GM23338 (cell line): ENCODE measurements around the gene TMPRSS13. TPM values are rescaled to one million over a fixed set of nuclear protein-coding genes. Genes with fewer than 3 reads are reported as not detected.

Source experiments
- ATAC-seq: fragments of 200-7000 bp; cut with Tn5 transposase; 3 replicates; pipeline ENCODE4 v1.9.1; 2020
- DNase-seq: peaks from one replicate; pipeline ENCODE4 v3.0.0-alpha.2; 2015; ENCODE audit warnings: low spot score
- H2AFZ ChIP-seq: fragments of 200-600 bp; sonication (generic); 2 replicates; pipeline ENCODE4 v1.8.0; 2016; ENCODE audit warnings: antibody characterized with exemption, mild to moderate bottlenecking, moderate library complexity
- H3F3A ChIP-seq: fragments of 200-600 bp; sonication (generic); replicated peaks from 2 replicates; pipeline ENCODE4 v1.8.0; 2017; ENCODE audit warnings: antibody characterized with exemption, mixed run types, low read depth
- H3K27ac ChIP-seq: fragments of 200-600 bp; sonication (generic); 2 replicates; pipeline ENCODE4 v1.6.1; 2016; ENCODE audit warnings: low read depth
- H3K27me3 ChIP-seq: fragments of 200-600 bp; sonication (generic); 2 replicates; pipeline ENCODE4 v1.8.0; 2016; ENCODE audit warnings: mild to moderate bottlenecking, mixed run types, moderate library complexity; ENCODE audit not compliant: insufficient read depth
- H3K36me3 ChIP-seq: fragments of 200-600 bp; sonication (generic); 2 replicates; pipeline ENCODE4 v1.8.0; 2016; ENCODE audit warnings: mild to moderate bottlenecking; ENCODE audit not compliant: insufficient read depth
- H3K4me1 ChIP-seq: fragments of 200-600 bp; sonication (generic); 2 replicates; pipeline ENCODE4 v1.8.0; 2016; ENCODE audit warnings: mild to moderate bottlenecking, moderate library complexity; ENCODE audit not compliant: insufficient read depth
- H3K4me2 ChIP-seq: fragments of 200-600 bp; sonication (generic); 2 replicates; pipeline ENCODE4 v1.7.1; 2017; ENCODE audit warnings: mixed run types
- H3K4me3 ChIP-seq: fragments of 200-600 bp; sonication (generic); 2 replicates; pipeline ENCODE4 v1.6.1; 2016; ENCODE audit warnings: mixed run types
- H3K79me2 ChIP-seq: fragments of 200-600 bp; sonication (generic); replicated peaks from 2 replicates; pipeline ENCODE4 v1.8.0; 2017; ENCODE audit warnings: mild to moderate bottlenecking; ENCODE audit not compliant: insufficient read depth
- H3K9me2 ChIP-seq: fragments of 200-600 bp; sonication (generic); 2 replicates; pipeline ENCODE4 v1.8.0; 2017; ENCODE audit not compliant: insufficient read depth
- H4K20me1 ChIP-seq: fragments of 200-600 bp; sonication (generic); replicated peaks from 2 replicates; pipeline ENCODE4 v1.8.0; 2017; ENCODE audit warnings: mild to moderate bottlenecking; ENCODE audit not compliant: insufficient read depth
- H3K27ac Mint-ChIP-seq: 2 replicates; pipeline ENCODE4 v1.8.0; 2020; ENCODE audit warnings: inconsistent platforms, mild to moderate bottlenecking, moderate library complexity, mixed read lengths
- H3K27me3 Mint-ChIP-seq: 3 replicates; pipeline ENCODE4 v1.8.0; 2022; ENCODE audit warnings: low read depth, mild to moderate bottlenecking, moderate library complexity, mixed read lengths, inconsistent platforms; ENCODE audit not compliant: insufficient read depth, poor library complexity
- H3K36me3 Mint-ChIP-seq: 3 replicates; pipeline ENCODE4 v1.8.0; 2021; ENCODE audit warnings: low read depth, mild to moderate bottlenecking, inconsistent platforms, moderate library complexity, mixed read lengths
- H3K4me1 Mint-ChIP-seq: 3 replicates; pipeline ENCODE4 v1.8.0; 2020; ENCODE audit warnings: mild to moderate bottlenecking, inconsistent platforms, mixed read lengths
- H3K4me3 Mint-ChIP-seq: 3 replicates; pipeline ENCODE4 v1.8.0; 2021; ENCODE audit warnings: moderate library complexity, mild to moderate bottlenecking, inconsistent platforms, mixed read lengths
- H3K9me3 Mint-ChIP-seq: 3 replicates; pipeline ENCODE4 v1.8.0; 2020; ENCODE audit warnings: moderate library complexity, mild to moderate bottlenecking, inconsistent platforms, mixed read lengths
- CREB1 ChIP-seq: fragments of 250-450 bp; sonication (Bioruptor Pico); IDR thresholded peaks from 2 replicates; pipeline ENCODE4 v1.5.0; 2020; ENCODE audit warnings: low read depth, mild to moderate bottlenecking, moderate library complexity
- EZH2 ChIP-seq: fragments of 200-600 bp; sonication (generic); IDR thresholded peaks from one replicate; pipeline ENCODE4 v1.8.0; 2017; ENCODE audit warnings: antibody characterized with exemption, mild to moderate bottlenecking, low read depth; ENCODE audit not compliant: unreplicated experiment
- EZH2phosphoT487 ChIP-seq: fragments of 200-600 bp; sonication (generic); IDR thresholded peaks from one replicate; pipeline ENCODE4 v1.8.1; 2018; ENCODE audit warnings: antibody characterized with exemption; ENCODE audit not compliant: unreplicated experiment
- JUNB ChIP-seq: IDR thresholded peaks from one replicate; pipeline ENCODE4 v1.6.1; 2016; ENCODE audit warnings: antibody characterized with exemption; ENCODE audit not compliant: unreplicated experiment
- NANOG ChIP-seq: IDR thresholded peaks from 2 replicates; pipeline ENCODE4 v1.6.1; 2016; ENCODE audit warnings: antibody characterized with exemption, borderline replicate concordance
- POLR2AphosphoS5 ChIP-seq: IDR thresholded peaks from 2 replicates; pipeline ENCODE4 v1.6.1; 2016; ENCODE audit warnings: antibody characterized with exemption, low read depth
- REST ChIP-seq: IDR thresholded peaks from one replicate; pipeline ENCODE4 v1.6.1; 2018; ENCODE audit warnings: antibody characterized with exemption; ENCODE audit not compliant: unreplicated experiment
- STAT1 ChIP-seq: IDR thresholded peaks from one replicate; pipeline ENCODE4 v1.6.1; 2016; ENCODE audit warnings: antibody characterized with exemption; ENCODE audit not compliant: unreplicated experiment
- ZNF114 ChIP-seq: fragments of 250-450 bp; sonication (Bioruptor Pico); IDR thresholded peaks from 2 replicates; pipeline ENCODE4 v1.5.0; 2020; ENCODE audit warnings: mild to moderate bottlenecking, moderate library complexity
- ZNF331 ChIP-seq: fragments of 250-450 bp; sonication (Bioruptor Pico); IDR thresholded peaks from 2 replicates; pipeline ENCODE4 v1.5.0; 2020; ENCODE audit warnings: low read depth, mild to moderate bottlenecking, moderate library complexity
- polyA plus RNA-seq: library from polyadenylated mRNA; unstranded; fragments of >200 nt; fragmentation: Nextera tagmentation; extraction: Ambion mirVana; gene quantifications from 2 replicates; pipeline ENCODE4 v1.2.1, GENCODE V29; 2016
- total RNA-seq: library from RNA; depleted of rRNA; stranded (reverse); fragments of >200 nt; shearing (Covaris generic); gene quantifications from 2 replicates; pipeline ENCODE4 v1.2.3, GENCODE V29; 2014
- TF ChIP-seq, protein P1 (sequence below): IDR thresholded peaks from 2 replicates; pipeline ENCODE4 v1.6.1; 2016; ENCODE audit warnings: antibody characterized with exemption
- TF ChIP-seq, protein P2 (sequence below), 2 experiments: fragments of 200-600 bp in 1 of 2; sonication (generic) in 1 of 2; conservative IDR thresholded peaks; 2 replicates each; pipeline versions ENCODE4 v1.5.1 to v1.6.1; 2016 to 2017; ENCODE audit warnings: antibody characterized with exemption in 2 of 2, low read depth in 2 of 2, mild to moderate bottlenecking in 2 of 2, moderate library complexity in 1 of 2
- TF ChIP-seq, protein P3 (sequence below): fragments of 250-450 bp; sonication (Bioruptor Pico); IDR thresholded peaks from 2 replicates; pipeline ENCODE4 v1.5.0; 2020; ENCODE audit warnings: mild to moderate bottlenecking, moderate library complexity

The TMPRSS13 gene
- total and polyA plus RNA-seq, 2 experiments from 2014 or later = 0.31 TPM; not detected in 1

GRCh38 chr11:117852309-117852708 lies 76.9 kb downstream of the TMPRSS13 start:
- Mint-ChIP-seq H3K36me3 (peaks cover 13% of the 10 kb centered on the region), H3K27me3 (peaks cover 3% of the 10 kb centered on the region), H3K4me1 (peaks cover 23% of the 10 kb centered on the region), H3K4me3 (no peak overlapping the region), H3K9me3 (peaks cover 9% of the 10 kb centered on the region; the same call in 2 of the 3 replicates), H3K27ac (no peak overlapping the region)
- no peak for DNase-seq
- H3K4me1 ChIP-seq = no peaks in the 10 kb centered on the region
- H3K27ac ChIP-seq = no peak overlapping the region
- H3K9me2 ChIP-seq = no peaks in the 10 kb centered on the region
- no peaks in the 10 kb centered on the region; the same call in 1 of the 2 replicates for H4K20me1 ChIP-seq
- no peaks in the 10 kb centered on the region for H3F3A ChIP-seq
- ATAC-seq = no peak
- no peak overlapping the region for H2AFZ ChIP-seq
- no peak overlapping the region for H3K4me2 ChIP-seq
- no peak overlapping the region for H3K4me3 ChIP-seq
- H3K27me3 ChIP-seq = no peaks in the 10 kb centered on the region
- no peaks in the 10 kb centered on the region for H3K36me3 ChIP-seq
- H3K79me2 ChIP-seq = no peaks in the 10 kb centered on the region
- TF ChIP-seq ZNF114 (CRISPR knock-in tag) (no peak), STAT1 (no peak), POLR2AphosphoS5 (no peak), EZH2 (no peak), EZH2phosphoT487 (no peak), JUNB (no peak), REST (no peak), NANOG (no peak), ZNF331 (no peak), CREB1 (CRISPR knock-in tag) (no peak)
- TF ChIP-seq, protein P1, sequence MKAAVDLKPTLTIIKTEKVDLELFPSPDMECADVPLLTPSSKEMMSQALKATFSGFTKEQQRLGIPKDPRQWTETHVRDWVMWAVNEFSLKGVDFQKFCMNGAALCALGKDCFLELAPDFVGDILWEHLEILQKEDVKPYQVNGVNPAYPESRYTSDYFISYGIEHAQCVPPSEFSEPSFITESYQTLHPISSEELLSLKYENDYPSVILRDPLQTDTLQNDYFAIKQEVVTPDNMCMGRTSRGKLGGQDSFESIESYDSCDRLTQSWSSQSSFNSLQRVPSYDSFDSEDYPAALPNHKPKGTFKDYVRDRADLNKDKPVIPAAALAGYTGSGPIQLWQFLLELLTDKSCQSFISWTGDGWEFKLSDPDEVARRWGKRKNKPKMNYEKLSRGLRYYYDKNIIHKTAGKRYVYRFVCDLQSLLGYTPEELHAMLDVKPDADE = no peak
- TF ChIP-seq, protein P2, sequence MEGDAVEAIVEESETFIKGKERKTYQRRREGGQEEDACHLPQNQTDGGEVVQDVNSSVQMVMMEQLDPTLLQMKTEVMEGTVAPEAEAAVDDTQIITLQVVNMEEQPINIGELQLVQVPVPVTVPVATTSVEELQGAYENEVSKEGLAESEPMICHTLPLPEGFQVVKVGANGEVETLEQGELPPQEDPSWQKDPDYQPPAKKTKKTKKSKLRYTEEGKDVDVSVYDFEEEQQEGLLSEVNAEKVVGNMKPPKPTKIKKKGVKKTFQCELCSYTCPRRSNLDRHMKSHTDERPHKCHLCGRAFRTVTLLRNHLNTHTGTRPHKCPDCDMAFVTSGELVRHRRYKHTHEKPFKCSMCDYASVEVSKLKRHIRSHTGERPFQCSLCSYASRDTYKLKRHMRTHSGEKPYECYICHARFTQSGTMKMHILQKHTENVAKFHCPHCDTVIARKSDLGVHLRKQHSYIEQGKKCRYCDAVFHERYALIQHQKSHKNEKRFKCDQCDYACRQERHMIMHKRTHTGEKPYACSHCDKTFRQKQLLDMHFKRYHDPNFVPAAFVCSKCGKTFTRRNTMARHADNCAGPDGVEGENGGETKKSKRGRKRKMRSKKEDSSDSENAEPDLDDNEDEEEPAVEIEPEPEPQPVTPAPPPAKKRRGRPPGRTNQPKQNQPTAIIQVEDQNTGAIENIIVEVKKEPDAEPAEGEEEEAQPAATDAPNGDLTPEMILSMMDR (conservative IDR thresholded peaks at IDR 0.05; ENCODE audit: low read depth in 2 of 2) = no peak
- TF ChIP-seq, protein P3, sequence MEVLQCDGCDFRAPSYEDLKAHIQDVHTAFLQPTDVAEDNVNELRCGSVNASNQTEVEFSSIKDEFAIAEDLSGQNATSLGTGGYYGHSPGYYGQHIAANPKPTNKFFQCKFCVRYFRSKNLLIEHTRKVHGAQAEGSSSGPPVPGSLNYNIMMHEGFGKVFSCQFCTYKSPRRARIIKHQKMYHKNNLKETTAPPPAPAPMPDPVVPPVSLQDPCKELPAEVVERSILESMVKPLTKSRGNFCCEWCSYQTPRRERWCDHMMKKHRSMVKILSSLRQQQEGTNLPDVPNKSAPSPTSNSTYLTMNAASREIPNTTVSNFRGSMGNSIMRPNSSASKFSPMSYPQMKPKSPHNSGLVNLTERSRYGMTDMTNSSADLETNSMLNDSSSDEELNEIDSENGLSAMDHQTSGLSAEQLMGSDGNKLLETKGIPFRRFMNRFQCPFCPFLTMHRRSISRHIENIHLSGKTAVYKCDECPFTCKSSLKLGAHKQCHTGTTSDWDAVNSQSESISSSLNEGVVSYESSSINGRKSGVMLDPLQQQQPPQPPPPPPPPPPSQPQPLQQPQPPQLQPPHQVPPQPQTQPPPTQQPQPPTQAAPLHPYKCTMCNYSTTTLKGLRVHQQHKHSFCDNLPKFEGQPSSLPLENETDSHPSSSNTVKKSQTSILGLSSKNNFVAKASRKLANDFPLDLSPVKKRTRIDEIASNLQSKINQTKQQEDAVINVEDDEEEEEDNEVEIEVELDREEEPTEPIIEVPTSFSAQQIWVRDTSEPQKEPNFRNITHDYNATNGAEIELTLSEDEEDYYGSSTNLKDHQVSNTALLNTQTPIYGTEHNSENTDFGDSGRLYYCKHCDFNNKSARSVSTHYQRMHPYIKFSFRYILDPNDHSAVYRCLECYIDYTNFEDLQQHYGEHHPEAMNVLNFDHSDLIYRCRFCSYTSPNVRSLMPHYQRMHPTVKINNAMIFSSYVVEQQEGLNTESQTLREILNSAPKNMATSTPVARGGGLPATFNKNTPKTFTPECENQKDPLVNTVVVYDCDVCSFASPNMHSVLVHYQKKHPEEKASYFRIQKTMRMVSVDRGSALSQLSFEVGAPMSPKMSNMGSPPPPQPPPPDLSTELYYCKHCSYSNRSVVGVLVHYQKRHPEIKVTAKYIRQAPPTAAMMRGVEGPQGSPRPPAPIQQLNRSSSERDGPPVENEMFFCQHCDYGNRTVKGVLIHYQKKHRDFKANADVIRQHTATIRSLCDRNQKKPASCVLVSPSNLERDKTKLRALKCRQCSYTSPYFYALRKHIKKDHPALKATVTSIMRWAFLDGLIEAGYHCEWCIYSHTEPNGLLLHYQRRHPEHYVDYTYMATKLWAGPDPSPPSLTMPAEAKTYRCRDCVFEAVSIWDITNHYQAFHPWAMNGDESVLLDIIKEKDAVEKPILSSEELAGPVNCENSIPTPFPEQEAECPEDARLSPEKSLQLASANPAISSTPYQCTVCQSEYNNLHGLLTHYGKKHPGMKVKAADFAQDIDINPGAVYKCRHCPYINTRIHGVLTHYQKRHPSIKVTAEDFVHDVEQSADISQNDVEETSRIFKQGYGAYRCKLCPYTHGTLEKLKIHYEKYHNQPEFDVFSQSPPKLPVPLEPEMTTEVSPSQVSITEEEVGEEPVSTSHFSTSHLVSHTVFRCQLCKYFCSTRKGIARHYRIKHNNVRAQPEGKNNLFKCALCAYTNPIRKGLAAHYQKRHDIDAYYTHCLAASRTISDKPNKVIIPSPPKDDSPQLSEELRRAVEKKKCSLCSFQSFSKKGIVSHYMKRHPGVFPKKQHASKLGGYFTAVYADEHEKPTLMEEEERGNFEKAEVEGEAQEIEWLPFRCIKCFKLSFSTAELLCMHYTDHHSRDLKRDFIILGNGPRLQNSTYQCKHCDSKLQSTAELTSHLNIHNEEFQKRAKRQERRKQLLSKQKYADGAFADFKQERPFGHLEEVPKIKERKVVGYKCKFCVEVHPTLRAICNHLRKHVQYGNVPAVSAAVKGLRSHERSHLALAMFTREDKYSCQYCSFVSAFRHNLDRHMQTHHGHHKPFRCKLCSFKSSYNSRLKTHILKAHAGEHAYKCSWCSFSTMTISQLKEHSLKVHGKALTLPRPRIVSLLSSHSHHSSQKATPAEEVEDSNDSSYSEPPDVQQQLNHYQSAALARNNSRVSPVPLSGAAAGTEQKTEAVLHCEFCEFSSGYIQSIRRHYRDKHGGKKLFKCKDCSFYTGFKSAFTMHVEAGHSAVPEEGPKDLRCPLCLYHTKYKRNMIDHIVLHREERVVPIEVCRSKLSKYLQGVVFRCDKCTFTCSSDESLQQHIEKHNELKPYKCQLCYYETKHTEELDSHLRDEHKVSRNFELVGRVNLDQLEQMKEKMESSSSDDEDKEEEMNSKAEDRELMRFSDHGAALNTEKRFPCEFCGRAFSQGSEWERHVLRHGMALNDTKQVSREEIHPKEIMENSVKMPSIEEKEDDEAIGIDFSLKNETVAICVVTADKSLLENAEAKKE (CRISPR knock-in tag) = no peak
